Measurements from ENCODE around the gene P2RX4.

- no peak for TF ChIP-seq CTCF (IDR thresholded peaks at IDR 0.05)
- no peak for TF ChIP-seq POLR2A (IDR thresholded peaks at IDR 0.05)
These were observed 11.0 kb upstream of the P2RX4 start for GRCh38 chr12:121198949-121199348.
